Testis (tissue), 3 donors: Measurements from ENCODE around the gene MMP17. TPM values are rescaled to one million over a fixed set of nuclear protein-coding genes. Genes with fewer than 3 reads are reported as not detected.

Experiments
- DNase-seq: peaks from one replicate; pipeline ENCODE4 v3.0.0-alpha.2; 2019
- H3K27ac ChIP-seq, 2 donors: fragments of 200-600 bp; sonication (generic); one replicate each; pipeline ENCODE4 v1.5.1; 2019
- H3K27me3 ChIP-seq: fragments of 200-600 bp; sonication (generic); one replicate; pipeline ENCODE4 v1.5.1; 2019
- H3K36me3 ChIP-seq: fragments of 200-600 bp; sonication (generic); one replicate; pipeline ENCODE4 v1.5.1; 2017; ENCODE audit warnings: low read depth; ENCODE audit errors: missing control alignments
- H3K4me1 ChIP-seq: fragments of 200-600 bp; sonication (generic); one replicate; pipeline ENCODE4 v1.5.1; 2019
- H3K4me3 ChIP-seq, 2 donors: fragments of 200-600 bp; sonication (generic); one replicate each; pipeline ENCODE4 v1.5.1; 2017 to 2019
- H3K9me3 ChIP-seq: fragments of 200-600 bp; sonication (generic); one replicate; pipeline ENCODE4 v1.5.1; 2017
- CTCF ChIP-seq, 3 experiments: fragments of 450-650 bp in 2 of 3; fragments of 200-600 bp in 1 of 3; sonication (generic) in 1 of 3; IDR thresholded peaks; one replicate each; pipeline ENCODE4 v1.5.1; 2016 to 2019; ENCODE audit warnings: antibody characterized with exemption in 3 of 3, mild to moderate bottlenecking in 2 of 3, moderate library complexity in 1 of 3
- POLR2A ChIP-seq: fragments of 450-650 bp; IDR thresholded peaks from one replicate; pipeline ENCODE4 v1.6.1; 2017; ENCODE audit warnings: antibody characterized with exemption, mild to moderate bottlenecking, moderate library complexity
- WGBS, 2 donors: methylation state at CpG; one replicate each; pipeline ENCODE4 v1.1.5; 2018; 5-methylcytosine and 5-hydroxymethylcytosine counted together
- intact Hi-C: fragments of 100-400 bp; cut with DNase I; formaldehyde crosslinking; loops from one replicate; pipeline ENCODE4 v1.15.1; 2023; ENCODE audit warnings: low total_unique reads
- polyA plus RNA-seq: library from polyadenylated mRNA; stranded (reverse); fragments of 350-450 nt; fragmentation: Illumina TruSeq; extraction: RNeasy Lipid Tissue Mini Kit (QIAGEN cat#74804); gene quantifications from one replicate; pipeline ENCODE4 v1.2.3, GENCODE V29; 2014; ENCODE audit warnings: low read depth, low replicate concordance; ENCODE audit not compliant: insufficient read depth
- total RNA-seq, 2 donors: library from RNA; depleted of rRNA; stranded (reverse); fragments of >200 nt; gene quantifications; one replicate each; pipeline ENCODE4 v1.2.3, GENCODE V29; 2016

The MMP17 gene
- total and polyA plus RNA-seq, 3 donors from 2014 or later = 13.2 to 23.3 (median 16.1) TPM

- WGBS, 2 donors = 85 to 89% methylated on average over 11 of the region's 11 CpGs
- Histone ChIP-seq H3K9me3 (no peaks in the 10 kb centered on the region), H3K36me3 (no peaks in the 10 kb centered on the region), H3K4me1 (peaks cover 7% of the 10 kb centered on the region), H3K27ac (no peak overlapping the region), H3K27me3 (no peaks in the 10 kb centered on the region), H3K4me3 (no peak overlapping the region)
- no peak for TF ChIP-seq POLR2A
- no peak for TF ChIP-seq CTCF (IDR thresholded peaks at IDR 0.05)
- intact Hi-C loops = no loop called here
- no peak for DNase-seq
Observed at GRCh38 chr12:131788070-131788469, 40.1 kb upstream of the MMP17 start.

- Histone ChIP-seq H3K36me3 (no peaks in the 10 kb centered on the region), H3K4me1 (peaks cover 7% of the 10 kb centered on the region), H3K4me3 (no peak overlapping the region), H3K27ac (no peak overlapping the region), H3K9me3 (no peaks in the 10 kb centered on the region), H3K27me3 (no peaks in the 10 kb centered on the region)
- intact Hi-C loops = no loop called here
- WGBS, 2 donors = 66 to 70% methylated on average over 12 of the region's 12 CpGs
- TF ChIP-seq CTCF (IDR thresholded peaks at IDR 0.05) = no peak
- TF ChIP-seq POLR2A = no peak
- no peak for DNase-seq
Observed at GRCh38 chr12:131789638-131790037, 38.6 kb upstream of the MMP17 start.

GRCh38 chr12:131793243-131794022, 34.8 kb upstream of the MMP17 start:
- Histone ChIP-seq H3K4me3 (no peak overlapping the region), H3K9me3 (no peaks in the 10 kb centered on the region), H3K36me3 (no peaks in the 10 kb centered on the region), H3K4me1 (peaks cover 7% of the 10 kb centered on the region), H3K27ac (no peak overlapping the region), H3K27me3 (no peaks in the 10 kb centered on the region)
- DNase-seq = no peak
- TF ChIP-seq CTCF (IDR thresholded peaks at IDR 0.05) (no peak), POLR2A (no peak)
- intact Hi-C loops = no loop called here
- 85 to 90% methylated on average over 19 of the region's 19 CpGs for WGBS, 2 donors

- Histone ChIP-seq H3K27me3 (no peaks in the 10 kb centered on the region), H3K9me3 (no peaks in the 10 kb centered on the region), H3K27ac (no peak overlapping the region), H3K4me3 (no peak overlapping the region), H3K4me1 (peaks cover 6% of the 10 kb centered on the region), H3K36me3 (no peaks in the 10 kb centered on the region)
- intact Hi-C loops = no loop called here
- DNase-seq = no peak
- 91 to 93% methylated on average over 7 of the region's 7 CpGs for WGBS, 2 donors
- TF ChIP-seq POLR2A = no peak
- no peak for TF ChIP-seq CTCF (IDR thresholded peaks at IDR 0.05)
Observed at GRCh38 chr12:131794061-131794460, 34.1 kb upstream of the MMP17 start.

- H3K36me3 ChIP-seq = no peaks in the 10 kb centered on the region
- peaks cover 1% of the 10 kb centered on the region for H3K4me1 ChIP-seq
- H3K9me3 ChIP-seq = no peaks in the 10 kb centered on the region
- intact Hi-C loops = no loop called here
- no peak for DNase-seq
- no peaks in the 10 kb centered on the region for H3K27me3 ChIP-seq
- no peak for TF ChIP-seq CTCF (IDR thresholded peaks at IDR 0.05)
- no peak for TF ChIP-seq POLR2A
- WGBS, 2 donors = 83 to 90% methylated on average over 10 of the region's 10 CpGs
- H3K4me3 ChIP-seq = no peak overlapping the region
- H3K27ac ChIP-seq = no peak overlapping the region
Observed at GRCh38 chr12:131794573-131794972, 33.6 kb upstream of the MMP17 start.
